GM21786 (cell line): Measurements from ENCODE around the gene ADCY5.
"Not testable (repeated sequence)": the region's sequence is repeated elsewhere in the genome, so short reads cannot be mapped to it uniquely, and the experiment has no call there.

Experiments used
- ATAC-seq: cut with Tn5 transposase; IDR thresholded peaks from one replicate; pipeline ENCODE4 v1.9.1; 2021; ENCODE audit not compliant: unreplicated experiment

Gene ADCY5

GRCh38 chr3:123275691-123276090, 173.2 kb downstream of the ADCY5 start:
- no peak for ATAC-seq

DNA sequence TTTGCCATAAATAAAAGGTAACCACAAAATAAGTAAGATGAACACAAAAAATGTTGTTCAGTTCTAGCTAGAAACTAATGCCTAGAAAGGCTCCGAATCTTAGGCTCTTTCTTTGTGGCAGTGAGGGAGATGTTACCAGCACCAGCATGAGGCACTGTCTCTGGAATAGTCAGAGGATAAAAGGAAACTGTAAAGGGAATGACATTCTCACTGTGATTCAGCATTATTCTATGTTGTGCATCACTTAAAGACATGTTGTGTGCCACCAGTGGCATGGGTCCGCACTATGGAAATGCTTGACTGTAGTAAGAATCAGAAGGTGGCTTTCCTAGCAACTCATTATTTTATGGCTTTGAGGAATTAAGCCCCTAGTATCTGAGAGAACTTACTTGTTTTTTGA, 176.3 kb downstream of the ADCY5 start:
- ATAC-seq = no peak

GRCh38 chr3:123271466-123272159, 177.3 kb downstream of the ADCY5 start:
- ATAC-seq = no peak

GRCh38 chr3:123270818-123271217, 178.1 kb downstream of the ADCY5 start:
- no peak for ATAC-seq

DNA sequence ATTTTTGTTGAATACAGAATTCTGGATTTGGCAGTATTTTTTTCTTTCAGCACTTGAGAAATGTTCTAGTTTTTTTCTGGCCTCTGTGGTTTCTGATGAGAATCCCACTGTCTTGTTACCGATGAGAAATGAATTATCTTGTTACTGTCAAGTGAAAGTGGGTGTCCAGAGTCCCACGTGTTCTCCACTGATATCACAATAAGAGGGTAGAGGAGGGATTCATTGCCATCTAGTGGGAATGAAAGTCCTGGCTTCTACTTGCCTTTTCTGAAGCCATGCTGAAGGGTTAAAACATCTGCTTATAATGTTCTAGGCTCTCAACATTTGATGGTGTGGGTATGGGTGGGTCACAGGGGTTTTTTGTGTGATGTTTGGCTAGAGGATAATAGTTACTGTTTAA, 181.1 kb downstream of the ADCY5 start:
- no peak for ATAC-seq

DNA sequence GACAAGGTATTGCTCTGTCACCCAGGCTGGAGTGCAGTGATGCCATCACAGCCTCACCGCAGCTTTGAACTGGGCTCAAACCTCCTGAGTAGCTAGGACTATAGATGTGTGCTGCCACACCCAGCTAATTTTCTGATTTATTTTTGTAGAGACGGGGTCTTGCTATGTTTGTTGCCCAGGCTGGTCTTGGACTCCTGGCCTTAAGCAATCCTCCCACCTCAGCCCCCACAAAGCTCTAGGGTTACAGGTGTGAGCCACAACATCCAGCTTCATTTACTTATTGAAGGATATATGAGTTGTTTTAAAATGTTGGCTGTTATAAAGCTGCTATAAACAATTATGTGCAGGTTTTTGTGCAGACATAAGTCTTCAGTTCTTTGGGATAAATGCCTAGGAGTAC, 184.9 kb downstream of the ADCY5 start:
- no peak for ATAC-seq

DNA sequence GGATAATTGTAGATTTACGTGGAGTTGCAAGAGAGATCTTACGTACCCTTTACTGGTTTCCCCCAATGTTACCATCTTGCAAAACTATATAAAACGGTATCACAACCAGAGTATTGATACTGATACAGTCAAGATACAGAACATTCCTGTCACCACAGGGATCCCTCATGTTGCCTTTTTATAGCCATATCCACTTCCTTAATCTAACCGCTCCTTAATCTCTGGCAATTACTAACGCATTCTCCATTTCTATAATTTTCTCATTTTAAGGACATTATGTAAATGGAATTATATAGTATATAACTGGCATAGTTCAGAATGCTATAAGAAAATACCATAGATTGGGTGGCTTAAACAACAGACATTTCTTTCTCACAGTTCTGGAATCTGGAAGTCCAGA, 186.0 kb downstream of the ADCY5 start:
- no peak for ATAC-seq

GRCh38 chr3:123262226-123262625, 186.7 kb downstream of the ADCY5 start:
- no peak for ATAC-seq

DNA sequence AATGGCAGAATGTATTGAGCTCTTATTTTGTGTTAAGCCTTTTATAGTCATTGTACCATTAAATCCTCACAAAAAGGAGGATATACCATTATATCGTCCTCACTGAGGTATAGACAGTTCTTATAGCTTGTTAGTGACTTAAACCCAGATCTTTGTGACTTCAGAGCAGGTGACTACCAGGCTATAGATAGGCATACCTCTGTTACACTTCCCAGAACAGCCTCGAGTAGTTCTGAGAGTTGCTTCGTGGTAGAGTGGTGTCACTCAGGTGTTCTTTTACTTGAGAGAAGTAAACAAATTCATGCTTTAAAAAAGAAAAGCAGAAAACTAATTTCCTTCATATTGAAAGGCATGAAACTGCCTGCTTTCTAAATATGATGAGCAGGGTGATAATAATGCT, 187.2 kb downstream of the ADCY5 start:
- ATAC-seq = no peak

DNA sequence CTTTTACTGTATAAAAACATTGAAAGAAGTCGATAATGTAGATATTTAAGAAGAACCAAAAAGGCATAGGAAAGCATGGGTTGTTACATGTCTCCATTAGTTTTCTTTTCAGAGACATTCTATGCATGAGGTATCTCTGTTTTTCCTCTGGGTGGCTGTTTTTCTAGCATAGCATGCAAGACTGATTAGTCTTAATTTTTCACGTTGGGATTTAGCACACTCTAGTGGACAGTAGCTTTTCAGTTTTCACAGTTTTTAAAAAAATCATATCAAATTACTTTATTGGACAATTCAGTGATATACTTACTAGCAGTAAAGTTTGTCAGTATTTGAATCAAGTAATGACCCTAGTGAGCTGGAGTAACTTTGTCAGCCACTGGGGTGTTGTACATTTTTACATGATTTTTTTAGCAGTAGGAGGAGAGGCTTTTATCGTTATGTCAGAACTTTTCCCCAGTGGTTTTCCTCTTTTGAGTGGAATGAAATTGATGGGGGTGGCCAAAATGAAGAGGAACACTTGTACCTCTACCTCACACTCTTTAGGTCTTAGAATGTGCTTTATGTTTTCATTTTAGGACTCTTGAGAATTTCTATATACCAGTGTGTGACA, 190.0 kb downstream of the ADCY5 start:
- ATAC-seq = no peak

DNA sequence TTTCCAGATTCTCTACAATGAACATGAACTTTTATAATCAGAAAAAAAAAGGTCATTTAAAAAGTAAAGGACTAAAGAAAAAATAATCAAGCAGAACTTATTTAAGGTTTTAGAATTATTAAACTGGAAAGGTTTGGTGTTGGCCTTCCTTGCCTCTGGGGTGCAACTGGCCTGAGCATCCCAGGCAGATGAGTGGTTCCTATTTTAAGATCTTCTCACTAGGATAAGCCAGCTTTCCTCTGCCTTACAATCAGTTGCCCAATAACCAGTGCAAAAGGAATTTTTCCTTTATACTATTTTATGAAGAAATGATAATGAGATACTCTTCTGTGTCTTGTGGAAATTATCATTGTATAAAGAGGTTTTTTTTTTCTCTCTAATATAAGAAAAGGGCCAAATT, 190.5 kb downstream of the ADCY5 start:
- no peak for ATAC-seq

GRCh38 chr3:123256256-123256655, 192.6 kb downstream of the ADCY5 start:
- no peak for ATAC-seq

- ATAC-seq = no peak
These were observed 202.0 kb downstream of the ADCY5 start for GRCh38 chr3:123246866-123247265.

GRCh38 chr3:123244128-123244527, 204.8 kb downstream of the ADCY5 start:
- ATAC-seq = no peak

- no peak for ATAC-seq
These were observed 209.1 kb downstream of the ADCY5 start for GRCh38 chr3:123239756-123240155.

DNA sequence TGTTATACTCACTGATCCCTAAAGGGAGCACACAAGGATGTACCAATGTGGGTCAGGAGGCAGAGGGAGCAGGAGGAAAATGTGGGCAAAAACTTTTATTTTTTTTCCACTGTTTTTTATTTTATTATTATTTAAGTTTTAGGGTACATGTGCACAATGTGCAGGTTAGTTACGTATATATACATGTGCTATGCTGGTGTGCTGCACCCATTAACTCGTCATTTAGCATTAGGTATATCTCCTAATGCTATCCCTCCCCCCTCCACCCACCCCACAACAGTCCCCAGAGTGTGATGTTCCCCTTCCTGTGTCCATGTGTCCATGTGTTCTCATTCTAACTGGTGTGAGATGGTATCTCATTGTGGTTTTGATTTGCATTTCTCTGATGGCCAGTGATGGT, 209.7 kb downstream of the ADCY5 start:
- ATAC-seq = not testable (repeated sequence)

DNA sequence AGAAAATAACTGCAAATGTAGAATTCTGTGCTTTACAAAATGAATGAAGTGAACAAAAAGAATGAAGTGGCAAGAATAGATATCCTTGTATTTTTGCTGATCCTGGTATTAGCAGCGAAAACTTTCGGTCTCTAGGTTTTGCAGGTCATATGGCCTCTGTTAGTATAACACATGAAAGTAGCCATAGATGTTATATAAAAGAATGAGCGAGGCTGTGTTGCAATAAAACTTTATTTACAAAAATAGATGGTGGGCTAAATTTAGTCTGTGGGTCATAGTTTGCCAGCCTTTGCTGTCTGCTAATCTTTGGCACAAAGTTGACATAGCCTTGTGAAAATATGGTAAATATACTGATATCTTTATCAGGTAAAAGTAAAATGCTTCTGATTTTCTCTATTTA, 212.0 kb downstream of the ADCY5 start:
- ATAC-seq = no peak
